Tibial nerve (tissue), 4 donors: ENCODE measurements around the gene UBE2G1. TPM values are rescaled to one million over a fixed set of nuclear protein-coding genes. Genes with fewer than 3 reads are reported as not detected.
"Not testable (repeated sequence)": the region's sequence is repeated elsewhere in the genome, so short reads cannot be mapped to it uniquely, and the experiment has no call there.

ENCODE experiments used
- DNase-seq, 2 donors: peaks; one replicate each; pipeline ENCODE4 v3.0.0-alpha.2; 2019; ENCODE audit warnings: low spot score in 2 of 2
- H3K27ac ChIP-seq, 4 donors: fragments of 200-600 bp; sonication (generic) in 3 of 4; one replicate each; pipeline ENCODE4 v1.5.1; 2017 to 2019; ENCODE audit warnings: mild to moderate bottlenecking in 1 of 4
- H3K27me3 ChIP-seq, 2 donors: fragments of 200-600 bp; sonication (generic) in 1 of 2; one replicate each; pipeline versions ENCODE4 v1.5.1 to v1.6.0; 2017 to 2019
- H3K36me3 ChIP-seq, 3 donors: fragments of 200-600 bp; sonication (generic); one replicate each; pipeline ENCODE4 v1.5.1; 2018 to 2019
- H3K4me1 ChIP-seq, 4 donors: fragments of 200-600 bp; sonication (generic) in 3 of 4; one replicate each; pipeline ENCODE4 v1.5.1; 2017 to 2019
- H3K4me3 ChIP-seq, 4 donors: fragments of 200-600 bp; sonication (generic) in 3 of 4; one replicate each; pipeline ENCODE4 v1.5.1; 2017 to 2019; ENCODE audit warnings: mild to moderate bottlenecking in 1 of 4, moderate library complexity in 1 of 4
- H3K9me3 ChIP-seq, 4 donors: fragments of 200-600 bp; sonication (generic) in 3 of 4; one replicate each; pipeline ENCODE4 v1.5.1; 2017 to 2019
- EP300 ChIP-seq, 2 donors: sonication (generic); formaldehyde crosslinking; IDR thresholded peaks; one replicate each; pipeline ENCODE4 v1.6.1; 2017; ENCODE audit warnings: antibody characterized with exemption in 2 of 2, mild to moderate bottlenecking in 1 of 2
- POLR2A ChIP-seq, 2 donors: fragments of 450-650 bp; IDR thresholded peaks; one replicate each; pipeline ENCODE4 v1.6.1; 2017; ENCODE audit warnings: antibody characterized with exemption in 2 of 2, mild to moderate bottlenecking in 2 of 2, moderate library complexity in 2 of 2
- WGBS, 2 donors: methylation state at CpG; one replicate each; pipeline ENCODE4 v1.1.5; 2018; 5-methylcytosine and 5-hydroxymethylcytosine counted together
- total RNA-seq, 4 donors: library from RNA; depleted of rRNA; stranded (reverse); fragments of >200 nt; gene quantifications; one replicate each; pipeline ENCODE4 v1.1.0, GENCODE V29; 2016
- TF ChIP-seq, protein P1 (sequence below), 5 experiments: fragments of 200-600 bp in 3 of 5; fragments of 450-650 bp in 2 of 5; sonication (generic) in 3 of 5; IDR thresholded peaks; one replicate each; pipeline ENCODE4 v1.5.1; 2016 to 2019; ENCODE audit warnings: antibody characterized with exemption in 5 of 5, mild to moderate bottlenecking in 3 of 5, moderate library complexity in 2 of 5

UBE2G1 gene
- total RNA-seq, 4 donors from 2014 or later, result 30.4 to 50.7 (median 38.3) TPM

DNA sequence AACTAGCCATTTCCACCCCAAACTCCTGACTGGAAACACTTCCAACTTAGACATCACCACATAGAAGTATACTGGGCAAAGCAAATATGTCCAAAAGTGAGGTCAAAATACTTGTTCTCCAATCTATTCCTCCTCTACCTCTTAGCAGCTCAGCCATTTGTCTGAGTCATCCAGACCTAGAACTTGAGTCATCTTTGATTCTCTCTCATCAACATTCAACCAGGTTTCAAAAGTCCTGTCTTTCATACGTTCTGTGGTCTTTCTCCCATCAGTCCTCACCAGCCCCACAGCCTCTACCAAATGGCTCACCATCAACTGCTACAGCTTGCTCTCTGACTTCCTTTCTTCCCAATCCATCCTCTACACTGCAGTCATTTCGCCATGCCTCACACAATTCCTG is 109.5 kb downstream of the UBE2G1 start:
- DNase-seq, result no peak
- peaks cover 0 to 31% (median 0%) of the 10 kb centered on the region in 3 donors for H3K36me3 ChIP-seq
- H3K27me3 ChIP-seq, result no peaks in the 10 kb centered on the region
- no peak overlapping the region for H3K4me3 ChIP-seq
- WGBS, 2 donors, result 90 to 98% methylated on average over 2 of the region's 2 CpGs
- peaks cover 0 to 16% (median 0%) of the 10 kb centered on the region in 4 donors for H3K9me3 ChIP-seq
- no peak overlapping the region for H3K27ac ChIP-seq
- TF ChIP-seq EP300 (IDR thresholded peaks at IDR 0.05) (no peak), POLR2A (IDR thresholded peaks at IDR 0.05) (no peak)
- TF ChIP-seq, protein P1, sequence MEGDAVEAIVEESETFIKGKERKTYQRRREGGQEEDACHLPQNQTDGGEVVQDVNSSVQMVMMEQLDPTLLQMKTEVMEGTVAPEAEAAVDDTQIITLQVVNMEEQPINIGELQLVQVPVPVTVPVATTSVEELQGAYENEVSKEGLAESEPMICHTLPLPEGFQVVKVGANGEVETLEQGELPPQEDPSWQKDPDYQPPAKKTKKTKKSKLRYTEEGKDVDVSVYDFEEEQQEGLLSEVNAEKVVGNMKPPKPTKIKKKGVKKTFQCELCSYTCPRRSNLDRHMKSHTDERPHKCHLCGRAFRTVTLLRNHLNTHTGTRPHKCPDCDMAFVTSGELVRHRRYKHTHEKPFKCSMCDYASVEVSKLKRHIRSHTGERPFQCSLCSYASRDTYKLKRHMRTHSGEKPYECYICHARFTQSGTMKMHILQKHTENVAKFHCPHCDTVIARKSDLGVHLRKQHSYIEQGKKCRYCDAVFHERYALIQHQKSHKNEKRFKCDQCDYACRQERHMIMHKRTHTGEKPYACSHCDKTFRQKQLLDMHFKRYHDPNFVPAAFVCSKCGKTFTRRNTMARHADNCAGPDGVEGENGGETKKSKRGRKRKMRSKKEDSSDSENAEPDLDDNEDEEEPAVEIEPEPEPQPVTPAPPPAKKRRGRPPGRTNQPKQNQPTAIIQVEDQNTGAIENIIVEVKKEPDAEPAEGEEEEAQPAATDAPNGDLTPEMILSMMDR (IDR thresholded peaks at IDR 0.05), result no peak
- peaks cover 0 to 12% (median 2%) of the 10 kb centered on the region in 4 donors for H3K4me1 ChIP-seq

DNA sequence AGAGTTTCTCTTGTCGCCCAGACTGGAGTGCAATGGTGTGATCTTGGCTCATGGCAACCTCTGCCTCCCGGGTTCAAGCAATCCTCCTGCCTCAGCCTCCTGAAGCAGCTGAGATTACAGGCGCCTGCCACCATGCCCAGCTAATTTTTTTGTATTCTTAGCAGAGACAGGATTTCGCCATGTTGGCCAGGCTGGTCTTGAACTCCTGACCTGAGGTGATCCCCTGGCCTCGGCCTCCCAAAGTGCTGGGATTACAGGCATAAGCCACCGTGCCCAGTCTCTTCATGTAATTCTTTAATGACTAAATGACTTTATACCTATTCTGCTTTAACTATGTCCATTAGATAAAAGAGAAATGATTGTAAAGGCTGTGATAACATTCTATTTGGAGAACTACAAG is 111.2 kb downstream of the UBE2G1 start:
- not testable (repeated sequence) for H3K4me3 ChIP-seq, H3K27ac ChIP-seq, H3K27me3 ChIP-seq

DNA sequence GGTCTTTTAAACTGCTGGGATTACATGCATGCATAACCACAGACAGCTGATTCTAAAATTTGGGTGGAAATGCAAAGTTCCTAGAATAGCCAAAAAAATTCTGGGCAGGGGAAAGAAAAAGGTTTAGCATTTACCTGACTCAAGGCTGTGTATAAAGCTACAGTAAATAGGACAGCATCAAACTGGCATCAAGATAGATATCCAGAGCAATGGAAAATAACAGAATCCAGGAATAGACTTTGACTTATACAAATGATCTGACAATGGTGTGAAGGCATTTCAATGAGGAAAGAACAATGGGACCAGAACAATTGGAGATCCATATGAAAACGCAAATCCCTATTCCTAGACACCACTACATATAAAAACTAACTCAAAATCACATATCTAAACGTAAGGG is 115.6 kb downstream of the UBE2G1 start:
- Histone ChIP-seq H3K4me1 (peaks cover 0 to 29% (median 3%) of the 10 kb centered on the region in 4 donors), H3K4me3 (no peak overlapping the region), H3K36me3 (no peaks in the 10 kb centered on the region), H3K27me3 (no peaks in the 10 kb centered on the region), H3K27ac (no peak overlapping the region), H3K9me3 (no peaks in the 10 kb centered on the region)
- WGBS, 2 donors, result 81 to 87% methylated on average over 2 of the region's 2 CpGs
- TF ChIP-seq EP300 (IDR thresholded peaks at IDR 0.05) (no peak), POLR2A (IDR thresholded peaks at IDR 0.05) (no peak)
- TF ChIP-seq, protein P1 (IDR thresholded peaks at IDR 0.05), result no peak
- no peak for DNase-seq

More for the DNA sequence above, 111.2 kb downstream of the UBE2G1 start:
- Histone ChIP-seq H3K36me3 (peaks cover 0 to 22% (median 0%) of the 10 kb centered on the region in 3 donors), H3K9me3 (peaks cover 0 to 16% (median 0%) of the 10 kb centered on the region in 4 donors)
- not testable (repeated sequence) for H3K4me1 ChIP-seq, DNase-seq
- WGBS, 2 donors, result 84 to 89% methylated on average over 6 of the region's 6 CpGs

DNA sequence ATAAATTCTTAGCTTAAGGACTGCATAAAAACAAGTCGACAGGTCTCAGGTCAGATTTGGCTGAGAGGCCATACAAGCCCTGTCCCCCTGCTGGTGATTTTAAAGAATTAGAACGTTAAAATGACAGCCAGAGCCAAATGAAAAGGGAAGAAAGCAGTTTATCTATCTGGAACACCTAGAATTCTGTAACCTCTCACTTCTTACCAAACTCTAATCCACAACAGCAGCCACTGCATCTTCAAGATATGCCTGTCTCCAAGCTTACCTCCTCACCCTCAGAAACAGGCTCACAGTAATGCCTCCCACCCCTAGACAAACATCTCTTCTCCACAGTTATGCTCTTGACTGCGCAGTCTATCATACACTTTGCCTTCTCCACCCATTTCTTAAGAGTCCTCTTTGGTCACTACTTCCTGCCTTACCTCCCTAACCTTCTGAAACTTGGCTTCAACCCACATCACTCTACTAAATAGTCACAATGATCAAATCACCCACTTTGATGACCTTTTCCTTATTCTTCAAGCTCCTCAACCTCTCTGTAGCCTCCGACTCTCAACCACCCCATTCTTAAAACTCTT is 116.9 kb downstream of the UBE2G1 start:
- 50 to 53% methylated on average over 4 of the region's 4 CpGs for WGBS, 2 donors
- Histone ChIP-seq H3K36me3 (no peaks in the 10 kb centered on the region), H3K9me3 (no peaks in the 10 kb centered on the region), H3K4me1 (peaks cover 0 to 29% (median 3%) of the 10 kb centered on the region in 4 donors), H3K4me3 (no peak overlapping the region), H3K27ac (no peak overlapping the region), H3K27me3 (no peaks in the 10 kb centered on the region)
- TF ChIP-seq POLR2A (IDR thresholded peaks at IDR 0.05), result no peak
- TF ChIP-seq, protein P1 (IDR thresholded peaks at IDR 0.05), result peak in 3 of 5 experiments; percentile 13 to 38 (median 35)
- no peak for DNase-seq

DNA sequence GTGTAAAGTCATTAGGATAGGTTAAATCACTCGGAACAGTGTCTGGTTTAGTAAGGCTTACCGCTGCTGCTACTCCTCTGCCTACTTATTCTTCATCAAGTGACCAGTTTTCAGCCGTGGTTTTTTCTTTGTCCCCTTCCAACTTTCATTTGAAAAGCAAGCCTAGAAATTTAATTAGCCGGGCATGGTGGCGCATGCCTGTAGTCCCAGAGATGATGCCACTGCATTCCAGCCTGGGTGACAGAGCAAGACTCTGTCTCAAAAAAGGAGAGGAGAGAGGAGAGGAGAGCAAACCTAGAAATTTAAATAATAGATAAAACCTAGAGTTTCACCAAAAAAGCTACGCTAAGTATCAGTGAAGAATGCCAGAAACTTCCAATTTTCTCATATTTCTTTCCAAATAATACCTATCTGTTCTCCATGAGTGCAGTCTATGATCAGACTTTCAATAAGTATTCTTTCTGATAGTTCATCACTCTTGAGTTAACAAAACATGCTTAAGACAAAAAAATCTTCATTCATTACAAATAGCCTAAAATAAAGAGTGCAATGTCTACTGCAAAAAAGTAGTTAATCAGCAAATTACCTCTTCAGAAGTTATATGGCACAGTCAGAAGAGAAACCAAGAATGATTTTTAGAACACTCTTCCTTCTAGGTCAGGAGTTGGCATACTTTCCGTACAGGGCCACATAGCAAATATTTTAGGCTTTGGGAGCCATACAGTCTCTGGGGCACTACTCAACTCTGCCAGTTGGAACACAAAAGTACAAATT is 117.8 kb downstream of the UBE2G1 start:
- Histone ChIP-seq H3K9me3 (no peaks in the 10 kb centered on the region), H3K27ac (peak overlapping the region in 1 of 4 donors; percentile 3), H3K27me3 (no peaks in the 10 kb centered on the region), H3K4me1 (peaks cover 0 to 29% (median 3%) of the 10 kb centered on the region in 4 donors), H3K36me3 (no peaks in the 10 kb centered on the region), H3K4me3 (no peak overlapping the region)
- TF ChIP-seq POLR2A (IDR thresholded peaks at IDR 0.05) (no peak), EP300 (IDR thresholded peaks at IDR 0.05) (no peak)
- TF ChIP-seq, protein P1 (IDR thresholded peaks at IDR 0.05), result no peak
- DNase-seq, result no peak
- WGBS, 2 donors, result 74 to 75% methylated on average over 7 of the region's 7 CpGs
